ENCODE measurements around the gene PCSK2. TPM values are rescaled to one million over a fixed set of nuclear protein-coding genes. Genes with fewer than 3 reads are reported as not detected.

PCSK2 gene
- total and polyA plus RNA-seq, 4 donors: 0.08 to 0.14 (median 0.09) TPM; not detected in 1

- WGBS: 82% methylated on average over 11 of the region's 11 CpGs
- H3K4me3 ChIP-seq (ENCODE audit: low read depth in 1 of 3, low read length in 3 of 3): no peak overlapping the region
- no peaks in the 10 kb centered on the region for H3K36me3 ChIP-seq (ENCODE audit: control insufficient read depth in 4 of 4, insufficient read depth in 3 of 4, low read depth in 1 of 4, low read length in 3 of 4)
- H3K27me3 ChIP-seq (ENCODE audit: control insufficient read depth in 4 of 4, insufficient read depth in 4 of 4, low read length in 3 of 4): peaks cover 0 to 4% (median 1%) of the 10 kb centered on the region in 4 donors
- no peaks in the 10 kb centered on the region for H3K4me1 ChIP-seq (ENCODE audit: control insufficient read depth in 4 of 4, insufficient read depth in 4 of 4, low read length in 3 of 4)
- no peak overlapping the region for H3K9ac ChIP-seq (ENCODE audit: low read depth in 1 of 2, low read length in 2 of 2)
- DNase-seq (ENCODE audit: low spot score): no peak
- H3K9me3 ChIP-seq (ENCODE audit: control insufficient read depth in 4 of 4, low read length in 3 of 4): peaks cover 0 to 5% (median 0%) of the 10 kb centered on the region in 4 donors
- TF ChIP-seq, protein P1, sequence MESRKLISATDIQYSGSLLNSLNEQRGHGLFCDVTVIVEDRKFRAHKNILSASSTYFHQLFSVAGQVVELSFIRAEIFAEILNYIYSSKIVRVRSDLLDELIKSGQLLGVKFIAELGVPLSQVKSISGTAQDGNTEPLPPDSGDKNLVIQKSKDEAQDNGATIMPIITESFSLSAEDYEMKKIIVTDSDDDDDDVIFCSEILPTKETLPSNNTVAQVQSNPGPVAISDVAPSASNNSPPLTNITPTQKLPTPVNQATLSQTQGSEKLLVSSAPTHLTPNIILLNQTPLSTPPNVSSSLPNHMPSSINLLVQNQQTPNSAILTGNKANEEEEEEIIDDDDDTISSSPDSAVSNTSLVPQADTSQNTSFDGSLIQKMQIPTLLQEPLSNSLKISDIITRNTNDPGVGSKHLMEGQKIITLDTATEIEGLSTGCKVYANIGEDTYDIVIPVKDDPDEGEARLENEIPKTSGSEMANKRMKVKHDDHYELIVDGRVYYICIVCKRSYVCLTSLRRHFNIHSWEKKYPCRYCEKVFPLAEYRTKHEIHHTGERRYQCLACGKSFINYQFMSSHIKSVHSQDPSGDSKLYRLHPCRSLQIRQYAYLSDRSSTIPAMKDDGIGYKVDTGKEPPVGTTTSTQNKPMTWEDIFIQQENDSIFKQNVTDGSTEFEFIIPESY (IDR thresholded peaks at IDR 0.05): no peak
- TF ChIP-seq HNF4A (conservative IDR thresholded peaks at IDR 0.05) (no peak), FOXA2 (IDR thresholded peaks at IDR 0.05) (no peak), FOXA1 (IDR thresholded peaks at IDR 0.05) (no peak), JUND (IDR thresholded peaks at IDR 0.05) (no peak), RXRA (IDR thresholded peaks at IDR 0.05) (no peak), HNF4G (IDR thresholded peaks at IDR 0.05) (no peak), RAD21 (IDR thresholded peaks at IDR 0.05) (no peak), EGR1 (IDR thresholded peaks at IDR 0.05; ENCODE audit: low read depth in 2 of 2) (no peak), TAF1 (conservative IDR thresholded peaks at IDR 0.05) (no peak)
- TF ChIP-seq, protein P2, sequence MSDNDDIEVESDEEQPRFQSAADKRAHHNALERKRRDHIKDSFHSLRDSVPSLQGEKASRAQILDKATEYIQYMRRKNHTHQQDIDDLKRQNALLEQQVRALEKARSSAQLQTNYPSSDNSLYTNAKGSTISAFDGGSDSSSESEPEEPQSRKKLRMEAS (IDR thresholded peaks at IDR 0.05): no peak
- no peak overlapping the region for H3K27ac ChIP-seq (ENCODE audit: low read depth in 1 of 2, low read length in 2 of 2)
These were observed 253.9 kb downstream of the PCSK2 start for GRCh38 chr20:17480696-17481095.

DNA sequence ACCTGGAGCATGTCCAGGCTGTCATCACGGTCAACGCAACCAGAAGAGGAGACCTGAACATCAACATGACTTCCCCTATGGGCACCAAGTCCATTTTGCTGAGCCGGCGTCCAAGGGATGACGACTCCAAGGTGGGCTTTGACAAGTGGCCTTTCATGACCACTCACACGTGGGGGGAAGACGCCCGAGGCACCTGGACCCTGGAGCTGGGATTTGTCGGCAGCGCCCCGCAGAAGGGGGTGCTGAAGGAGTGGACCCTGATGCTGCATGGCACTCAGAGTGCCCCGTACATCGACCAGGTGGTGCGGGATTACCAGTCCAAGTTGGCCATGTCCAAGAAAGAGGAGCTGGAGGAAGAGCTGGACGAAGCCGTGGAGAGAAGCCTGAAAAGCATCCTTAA, 254.8 kb downstream of the PCSK2 start:
- 91% methylated on average over 16 of the region's 16 CpGs for WGBS
- H3K36me3 ChIP-seq (ENCODE audit: control insufficient read depth in 4 of 4, insufficient read depth in 3 of 4, low read depth in 1 of 4, low read length in 3 of 4): no peaks in the 10 kb centered on the region
- TF ChIP-seq, protein P3, sequence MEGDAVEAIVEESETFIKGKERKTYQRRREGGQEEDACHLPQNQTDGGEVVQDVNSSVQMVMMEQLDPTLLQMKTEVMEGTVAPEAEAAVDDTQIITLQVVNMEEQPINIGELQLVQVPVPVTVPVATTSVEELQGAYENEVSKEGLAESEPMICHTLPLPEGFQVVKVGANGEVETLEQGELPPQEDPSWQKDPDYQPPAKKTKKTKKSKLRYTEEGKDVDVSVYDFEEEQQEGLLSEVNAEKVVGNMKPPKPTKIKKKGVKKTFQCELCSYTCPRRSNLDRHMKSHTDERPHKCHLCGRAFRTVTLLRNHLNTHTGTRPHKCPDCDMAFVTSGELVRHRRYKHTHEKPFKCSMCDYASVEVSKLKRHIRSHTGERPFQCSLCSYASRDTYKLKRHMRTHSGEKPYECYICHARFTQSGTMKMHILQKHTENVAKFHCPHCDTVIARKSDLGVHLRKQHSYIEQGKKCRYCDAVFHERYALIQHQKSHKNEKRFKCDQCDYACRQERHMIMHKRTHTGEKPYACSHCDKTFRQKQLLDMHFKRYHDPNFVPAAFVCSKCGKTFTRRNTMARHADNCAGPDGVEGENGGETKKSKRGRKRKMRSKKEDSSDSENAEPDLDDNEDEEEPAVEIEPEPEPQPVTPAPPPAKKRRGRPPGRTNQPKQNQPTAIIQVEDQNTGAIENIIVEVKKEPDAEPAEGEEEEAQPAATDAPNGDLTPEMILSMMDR (IDR thresholded peaks at IDR 0.05; ENCODE audit: low read depth, low read length, missing input control): no peak
- no peak for TF ChIP-seq REST (IDR thresholded peaks at IDR 0.05)
- TF ChIP-seq RXRA (IDR thresholded peaks at IDR 0.05): no peak
- TF ChIP-seq HNF4A (conservative IDR thresholded peaks at IDR 0.05): no peak
- no peak for TF ChIP-seq FOXA2 (IDR thresholded peaks at IDR 0.05)
- TF ChIP-seq GABPA (IDR thresholded peaks at IDR 0.05 in 1 of 2, conservative IDR thresholded peaks at IDR 0.05 in 1 of 2): no peak
- H3K4me1 ChIP-seq (ENCODE audit: control insufficient read depth in 4 of 4, insufficient read depth in 4 of 4, low read length in 3 of 4): no peaks in the 10 kb centered on the region
- H3K9ac ChIP-seq (ENCODE audit: low read depth in 1 of 2, low read length in 2 of 2): no peak overlapping the region
- H3K27ac ChIP-seq (ENCODE audit: low read depth in 1 of 2, low read length in 2 of 2): no peak overlapping the region
- peaks cover 0 to 5% (median 0%) of the 10 kb centered on the region in 4 donors for H3K9me3 ChIP-seq (ENCODE audit: control insufficient read depth in 4 of 4, low read length in 3 of 4)
- peaks cover 0 to 4% (median 1%) of the 10 kb centered on the region in 4 donors for H3K27me3 ChIP-seq (ENCODE audit: control insufficient read depth in 4 of 4, insufficient read depth in 4 of 4, low read length in 3 of 4)
- H3K4me3 ChIP-seq (ENCODE audit: low read depth in 1 of 3, low read length in 3 of 3): no peak overlapping the region
- no peak for DNase-seq (ENCODE audit: low spot score)

Data from liver (tissue), 9 donors.